SU-DHL-6 (cell line): ENCODE measurements around the gene CPZ.

Source experiments
- H2AFZ ChIP-seq: fragments of 200-600 bp; sonication (generic); 2 replicates; pipeline ENCODE4 v1.6.1; 2014; ENCODE audit warnings: low read depth, mild to moderate bottlenecking, moderate library complexity, mixed read lengths, antibody characterized with exemption, low read length; ENCODE audit not compliant: severe bottlenecking
- H3F3A ChIP-seq: fragments of 200-600 bp; shearing (Covaris generic); 2 replicates; pipeline ENCODE4 v1.6.0; 2016; ENCODE audit warnings: antibody characterized with exemption, mild to moderate bottlenecking; ENCODE audit not compliant: insufficient read depth
- H3K27ac ChIP-seq: fragments of 200-600 bp; sonication (generic); 2 replicates; pipeline ENCODE4 v1.5.1; 2016; ENCODE audit warnings: low read depth, mild to moderate bottlenecking, low read length, moderate library complexity, mixed read lengths
- H3K27me3 ChIP-seq: fragments of 200-600 bp; sonication (generic), shearing (Covaris generic); 2 replicates; pipeline ENCODE4 v1.6.0; 2014; ENCODE audit warnings: mild to moderate bottlenecking, low read length
- H3K36me3 ChIP-seq: fragments of 200-600 bp; sonication (generic); 2 replicates; pipeline ENCODE4 v1.6.1; 2014; ENCODE audit warnings: mild to moderate bottlenecking, low read length, mixed read lengths
- H3K4me2 ChIP-seq: fragments of 300-600, 200-600 bp; shearing (Covaris generic), sonication (generic); 2 replicates; pipeline ENCODE4 v1.6.0; 2014; ENCODE audit warnings: low read length, low read depth, mild to moderate bottlenecking; ENCODE audit not compliant: poor library complexity, severe bottlenecking
- H3K4me3 ChIP-seq: fragments of 200-600 bp; sonication (generic); 2 replicates; pipeline ENCODE4 v1.5.1; 2014; ENCODE audit warnings: antibody characterized with exemption, low read length, mild to moderate bottlenecking, mixed read lengths; ENCODE audit not compliant: insufficient read depth, poor library complexity, severe bottlenecking
- H3K79me2 ChIP-seq: fragments of 200-600 bp; sonication (generic); 2 replicates; pipeline ENCODE4 v1.6.1; 2014; ENCODE audit warnings: mild to moderate bottlenecking, low read length, moderate library complexity; ENCODE audit not compliant: insufficient read depth
- H3K9ac ChIP-seq: fragments of 200-600 bp; sonication (generic); 2 replicates; pipeline ENCODE4 v1.7.0; 2014; ENCODE audit warnings: mild to moderate bottlenecking, low read length
- H3K9me2 ChIP-seq: fragments of 200-600 bp; sonication (generic); replicated peaks from 2 replicates; pipeline ENCODE4 v1.6.1; 2014; ENCODE audit warnings: low read length; ENCODE audit not compliant: insufficient read depth
- H3K9me3 ChIP-seq: fragments of 200-600 bp; sonication (generic); 2 replicates; pipeline ENCODE4 v1.6.1; 2014; ENCODE audit warnings: low read length, mixed read lengths; ENCODE audit not compliant: insufficient read depth
- H4K20me1 ChIP-seq: fragments of 200-600 bp; sonication (generic); 2 replicates; pipeline ENCODE4 v1.6.1; 2014; ENCODE audit warnings: low read depth, mild to moderate bottlenecking, antibody characterized with exemption, low read length, moderate library complexity, mixed read lengths
- EZH2phosphoT487 ChIP-seq: fragments of 200-600 bp; sonication (generic), shearing (Covaris generic); conservative IDR thresholded peaks from 2 replicates; pipeline ENCODE4 v1.6.1; 2018; ENCODE audit warnings: mild to moderate bottlenecking, antibody characterized with exemption, low read length, moderate library complexity, mixed read lengths
- TF ChIP-seq, protein P1 (sequence below): fragments of 200-600 bp; sonication (generic); IDR thresholded peaks from one replicate; pipeline ENCODE4 v1.5.1; 2017; ENCODE audit warnings: antibody characterized with exemption, mild to moderate bottlenecking, low read length, moderate library complexity; ENCODE audit not compliant: insufficient read depth, poor library complexity, severe bottlenecking

CPZ gene

DNA sequence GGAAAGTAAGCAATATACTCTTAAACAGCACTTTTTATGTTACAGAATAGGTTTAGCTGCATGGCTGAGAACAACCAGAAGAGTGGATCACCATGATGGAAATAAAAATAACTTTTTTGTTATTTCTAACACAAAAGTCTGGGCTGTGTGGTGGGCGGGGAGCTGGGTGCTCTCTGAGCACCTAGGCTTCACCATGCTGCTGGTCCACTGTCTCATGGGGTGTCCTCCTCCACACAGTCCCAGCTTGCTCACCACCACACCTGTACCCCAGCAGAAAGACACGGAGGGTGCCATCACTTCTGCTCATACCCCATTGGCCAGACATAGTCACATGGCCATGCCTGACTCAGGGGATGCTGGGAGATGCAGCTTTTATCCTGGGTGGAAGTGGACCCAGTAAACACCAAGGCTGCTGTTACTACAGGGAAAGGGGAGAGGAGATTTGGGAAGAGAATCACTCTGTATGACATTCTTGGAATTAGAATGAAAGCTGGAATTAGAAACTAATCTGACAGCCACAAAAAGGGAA, 45.0 kb downstream of the CPZ start:
- Histone ChIP-seq H4K20me1 (no peaks in the 10 kb centered on the region), H3K79me2 (no peaks in the 10 kb centered on the region), H3K27ac (no peak overlapping the region), H3K9me2 (no peaks in the 10 kb centered on the region), H3K9ac (no peak overlapping the region), H3K4me3 (no peak overlapping the region), H3K9me3 (no peaks in the 10 kb centered on the region), H3K27me3 (no peaks in the 10 kb centered on the region), H3K36me3 (no peaks in the 10 kb centered on the region), H3K4me2 (no peak overlapping the region), H3F3A (no peaks in the 10 kb centered on the region), H2AFZ (no peak overlapping the region)
- TF ChIP-seq, protein P1, sequence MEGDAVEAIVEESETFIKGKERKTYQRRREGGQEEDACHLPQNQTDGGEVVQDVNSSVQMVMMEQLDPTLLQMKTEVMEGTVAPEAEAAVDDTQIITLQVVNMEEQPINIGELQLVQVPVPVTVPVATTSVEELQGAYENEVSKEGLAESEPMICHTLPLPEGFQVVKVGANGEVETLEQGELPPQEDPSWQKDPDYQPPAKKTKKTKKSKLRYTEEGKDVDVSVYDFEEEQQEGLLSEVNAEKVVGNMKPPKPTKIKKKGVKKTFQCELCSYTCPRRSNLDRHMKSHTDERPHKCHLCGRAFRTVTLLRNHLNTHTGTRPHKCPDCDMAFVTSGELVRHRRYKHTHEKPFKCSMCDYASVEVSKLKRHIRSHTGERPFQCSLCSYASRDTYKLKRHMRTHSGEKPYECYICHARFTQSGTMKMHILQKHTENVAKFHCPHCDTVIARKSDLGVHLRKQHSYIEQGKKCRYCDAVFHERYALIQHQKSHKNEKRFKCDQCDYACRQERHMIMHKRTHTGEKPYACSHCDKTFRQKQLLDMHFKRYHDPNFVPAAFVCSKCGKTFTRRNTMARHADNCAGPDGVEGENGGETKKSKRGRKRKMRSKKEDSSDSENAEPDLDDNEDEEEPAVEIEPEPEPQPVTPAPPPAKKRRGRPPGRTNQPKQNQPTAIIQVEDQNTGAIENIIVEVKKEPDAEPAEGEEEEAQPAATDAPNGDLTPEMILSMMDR = no peak
- no peak for TF ChIP-seq EZH2phosphoT487

DNA sequence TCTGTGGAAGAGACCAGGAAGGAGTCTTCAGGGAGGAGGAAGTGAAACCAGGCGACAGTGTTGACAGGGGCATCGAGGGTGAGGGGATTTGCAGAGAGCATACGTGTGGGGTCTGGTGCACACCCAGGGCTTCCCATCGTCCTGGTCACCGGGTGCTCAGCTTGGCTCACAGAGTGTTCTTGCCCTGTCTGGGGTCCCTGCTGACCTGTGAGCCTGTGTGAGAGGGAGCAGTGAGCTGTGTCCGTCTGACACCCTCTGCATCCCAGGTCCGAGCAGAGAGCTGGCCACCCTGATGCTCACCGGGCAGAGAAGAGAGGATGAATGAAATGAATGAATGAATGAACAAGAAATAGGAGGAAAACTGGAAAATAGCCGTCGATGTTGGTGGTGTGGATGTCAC, 46.5 kb downstream of the CPZ start:
- no peak overlapping the region for H3K27ac ChIP-seq
- no peak overlapping the region for H3K9ac ChIP-seq
- no peaks in the 10 kb centered on the region for H3K36me3 ChIP-seq
- H4K20me1 ChIP-seq = no peaks in the 10 kb centered on the region
- no peaks in the 10 kb centered on the region for H3K79me2 ChIP-seq
- H3K4me2 ChIP-seq = no peak overlapping the region
- no peak for TF ChIP-seq EZH2phosphoT487
- TF ChIP-seq, protein P1 = no peak
- H3K9me2 ChIP-seq = no peaks in the 10 kb centered on the region
- no peak overlapping the region for H2AFZ ChIP-seq
- H3F3A ChIP-seq = no peaks in the 10 kb centered on the region
- H3K4me3 ChIP-seq = no peak overlapping the region
- no peaks in the 10 kb centered on the region for H3K9me3 ChIP-seq
- H3K27me3 ChIP-seq = no peaks in the 10 kb centered on the region

DNA sequence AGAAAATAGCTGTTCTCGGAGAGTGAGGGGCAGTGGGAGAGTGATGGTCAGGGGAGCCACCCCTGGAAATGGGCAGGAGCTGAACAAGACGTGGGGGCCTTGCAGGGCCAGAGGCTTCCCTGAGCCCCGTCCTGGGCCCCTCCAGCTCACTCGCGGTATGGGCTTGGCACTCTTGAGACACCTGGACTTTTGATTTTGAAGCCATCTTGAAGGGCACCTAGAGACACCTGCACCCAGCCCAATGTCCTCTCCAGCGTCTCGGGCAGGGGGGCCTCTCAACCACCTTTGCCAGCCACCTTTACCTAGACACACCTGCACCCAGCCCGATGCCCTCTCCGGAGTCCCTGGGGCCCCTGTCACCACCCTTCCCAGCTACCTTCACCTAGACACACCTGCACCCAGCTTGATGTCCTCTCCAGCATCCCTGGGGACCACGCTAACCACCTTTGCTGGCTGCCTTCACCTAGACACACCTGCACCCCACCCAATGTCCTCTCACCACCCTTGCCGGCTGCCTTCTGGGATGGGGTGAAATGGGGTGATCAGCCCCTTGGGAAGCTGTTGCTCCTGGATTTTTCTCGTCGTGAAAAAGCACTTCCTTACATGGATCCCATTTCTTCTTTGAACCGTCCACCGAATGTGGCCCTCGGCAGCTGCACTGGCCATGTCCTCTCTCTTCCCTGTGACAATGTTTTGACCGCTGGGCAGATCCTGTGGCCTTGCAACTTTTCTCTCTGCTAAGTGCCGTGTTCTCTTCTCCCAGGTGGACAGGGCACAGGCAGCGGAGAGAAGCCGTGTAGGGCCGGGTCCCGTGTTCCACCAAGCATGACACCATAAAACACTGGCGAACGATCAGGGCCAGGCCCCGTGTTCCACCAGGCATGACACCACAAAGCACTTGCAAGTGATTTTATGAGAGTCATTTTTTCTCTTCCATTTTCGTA, 47.5 kb downstream of the CPZ start:
- Histone ChIP-seq H3F3A (no peaks in the 10 kb centered on the region), H3K9me3 (no peaks in the 10 kb centered on the region), H4K20me1 (no peaks in the 10 kb centered on the region), H3K79me2 (no peaks in the 10 kb centered on the region), H3K4me3 (no peak overlapping the region), H3K4me2 (no peak overlapping the region), H3K27me3 (no peaks in the 10 kb centered on the region), H3K9ac (no peak overlapping the region), H3K36me3 (no peaks in the 10 kb centered on the region), H3K27ac (no peak overlapping the region), H3K9me2 (no peaks in the 10 kb centered on the region), H2AFZ (no peak overlapping the region)
- TF ChIP-seq EZH2phosphoT487 = no peak
- TF ChIP-seq, protein P1 = no peak
